Muscle layer of duodenum (tissue), 2 donors: Measurements from ENCODE around the gene BCHE.

Source experiments
- H3K27ac ChIP-seq: one replicate; pipeline ENCODE4 v1.7.0; 2013; ENCODE audit warnings: mild to moderate bottlenecking, low read length
- H3K27me3 ChIP-seq: one replicate; pipeline ENCODE4 v1.7.0; 2013; ENCODE audit warnings: low read depth, mild to moderate bottlenecking, control low read depth, low read length
- H3K36me3 ChIP-seq, 2 donors: one replicate each; pipeline ENCODE4 v1.7.0; 2013; ENCODE audit warnings: low read length in 2 of 2, control low read depth in 1 of 2, mild to moderate bottlenecking in 1 of 2; ENCODE audit not compliant: insufficient read depth in 2 of 2, control insufficient read depth in 1 of 2
- H3K4me1 ChIP-seq, 2 donors: one replicate each; pipeline ENCODE4 v1.7.0; 2013; ENCODE audit warnings: low read length in 2 of 2, mild to moderate bottlenecking in 2 of 2, control low read depth in 1 of 2, moderate library complexity in 1 of 2; ENCODE audit not compliant: insufficient read depth in 2 of 2, control insufficient read depth in 1 of 2
- H3K4me3 ChIP-seq, 2 donors: one replicate each; pipeline ENCODE4 v1.7.0; 2013; ENCODE audit warnings: low read length in 2 of 2, low read depth in 1 of 2, mild to moderate bottlenecking in 1 of 2
- H3K9me3 ChIP-seq, 2 donors: one replicate each; pipeline ENCODE4 v1.7.0; 2013; ENCODE audit warnings: low read length in 2 of 2, control low read depth in 1 of 2, mild to moderate bottlenecking in 1 of 2; ENCODE audit not compliant: control insufficient read depth in 1 of 2
- donor health status: healthy.

Gene BCHE

DNA sequence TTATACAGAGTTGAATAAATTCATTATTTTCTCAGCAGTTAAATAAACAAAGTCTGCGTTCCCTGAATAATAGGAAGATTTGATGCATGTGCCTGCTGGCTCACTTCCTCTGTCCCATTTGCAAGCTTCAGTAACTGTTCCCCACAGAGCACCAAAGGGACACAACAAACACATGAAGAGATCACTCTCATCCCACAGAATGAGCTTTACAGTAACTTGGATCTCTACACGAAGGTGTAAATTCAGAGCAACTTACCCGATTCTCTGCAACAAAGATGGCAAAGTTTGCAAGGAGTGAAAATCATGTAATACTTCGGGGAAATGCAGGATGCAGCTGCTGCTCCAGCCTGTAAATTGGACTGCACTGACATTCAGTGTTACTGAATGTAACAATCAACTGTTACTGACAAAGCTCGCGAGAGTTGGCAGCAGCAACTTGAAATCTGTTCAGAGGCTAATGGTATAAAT, at the start of gene BCHE:
BCHE (minus strand) TSS at position 366 of the 468 bp plus-strand sequence. CDS start 6,390 bp downstream, outside the sequence.
- Histone ChIP-seq H3K27me3 (no peaks in the 10 kb centered on the region), H3K27ac (no peak within 1 kb of the TSS), H3K4me1 (no peaks in the 10 kb centered on the region), H3K36me3 (no peaks in the 10 kb centered on the region), H3K9me3 (no peaks in the 10 kb centered on the region), H3K4me3 (peak within 1 kb of the TSS; percentile 49 to 61)

DNA sequence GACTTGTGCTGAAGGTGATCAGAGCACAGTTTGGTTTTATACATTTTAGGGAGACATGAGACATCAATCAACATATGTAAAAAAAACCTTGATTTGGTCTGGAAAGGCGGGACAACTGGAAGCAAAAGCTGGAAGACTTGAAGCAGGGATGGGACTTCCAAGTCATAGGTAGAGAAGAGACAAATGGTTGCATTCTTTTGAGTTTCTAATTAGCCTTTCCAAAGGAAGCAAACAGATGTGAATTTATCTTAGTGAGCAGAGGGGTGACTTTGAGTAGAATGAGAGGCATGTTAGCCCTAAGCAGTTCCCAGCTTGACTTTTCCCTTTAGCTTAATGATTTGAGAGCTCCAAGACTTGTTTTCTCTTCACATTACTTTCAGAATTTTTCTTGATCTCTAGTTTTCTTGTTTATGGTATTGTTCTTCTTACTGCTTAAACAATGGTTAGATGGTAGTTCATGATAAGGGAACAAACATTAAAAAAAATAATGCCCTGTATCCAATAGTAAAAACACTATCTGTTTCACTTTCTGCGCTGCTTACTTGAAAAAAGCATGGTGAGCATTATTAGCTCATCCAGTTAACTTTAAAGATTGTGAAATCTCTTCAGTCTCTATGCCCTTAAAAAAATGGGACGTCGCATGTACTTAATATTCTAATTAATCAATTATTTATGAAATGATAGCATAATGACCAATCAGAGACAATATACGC, 48.5 kb upstream of the BCHE start:
- Histone ChIP-seq H3K27ac (no peak overlapping the region), H3K4me3 (no peak overlapping the region), H3K27me3 (no peaks in the 10 kb centered on the region), H3K9me3 (no peaks in the 10 kb centered on the region), H3K36me3 (no peaks in the 10 kb centered on the region), H3K4me1 (no peaks in the 10 kb centered on the region)

DNA sequence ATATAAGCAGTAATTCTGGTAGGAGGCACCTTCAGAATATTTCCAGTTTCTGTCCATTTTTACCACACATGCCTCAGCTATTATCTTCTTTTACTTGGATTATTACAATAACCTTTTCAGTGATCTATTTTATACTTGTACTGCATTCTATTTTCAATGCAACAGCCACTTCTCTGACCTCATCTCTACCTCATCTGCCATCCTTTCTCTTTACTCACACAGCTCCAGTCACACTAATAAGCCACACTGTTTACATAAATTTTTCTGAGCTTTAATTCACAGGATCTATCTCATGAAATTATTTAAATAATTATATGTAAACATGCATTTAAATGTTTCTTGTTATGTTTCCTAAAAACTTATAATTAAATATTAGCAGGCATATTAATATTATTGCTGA, 47.3 kb upstream of the BCHE start:
- H3K36me3 ChIP-seq = no peaks in the 10 kb centered on the region
- H3K27me3 ChIP-seq = no peaks in the 10 kb centered on the region
- no peak overlapping the region for H3K4me3 ChIP-seq
- no peak overlapping the region for H3K27ac ChIP-seq
- no peaks in the 10 kb centered on the region for H3K9me3 ChIP-seq
- no peaks in the 10 kb centered on the region for H3K4me1 ChIP-seq

DNA sequence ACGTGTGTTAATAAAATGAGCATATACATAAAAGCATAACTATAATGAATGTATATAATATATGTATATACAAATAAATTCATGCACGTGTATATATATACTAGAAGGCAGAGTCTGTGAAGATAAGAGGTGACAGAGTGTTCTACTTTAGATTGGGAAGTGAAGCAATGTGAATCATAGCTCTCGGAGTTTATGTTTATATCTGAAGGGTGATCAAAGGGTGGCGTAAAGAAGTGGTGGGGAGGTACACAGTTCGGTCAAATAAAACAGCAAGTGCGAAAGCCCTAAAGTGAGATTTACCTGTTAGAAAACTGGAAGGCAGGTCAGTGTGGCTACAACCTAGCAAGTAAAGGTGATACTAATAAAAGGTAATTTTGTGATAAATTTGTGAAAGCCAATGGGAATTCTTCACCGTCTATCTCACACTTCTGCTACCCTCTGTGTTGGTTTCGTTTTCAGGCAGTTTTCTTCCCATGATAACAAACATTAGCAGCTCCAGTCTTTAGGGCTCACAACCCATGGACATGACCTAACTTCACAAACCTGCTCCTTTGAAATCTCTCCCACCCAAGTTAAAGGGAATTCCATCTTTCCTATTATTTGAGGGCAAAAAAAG, 46.7 kb upstream of the BCHE start:
- Histone ChIP-seq H3K4me1 (no peaks in the 10 kb centered on the region), H3K36me3 (no peaks in the 10 kb centered on the region), H3K4me3 (peak overlapping the region in 1 of 2 donors; percentile 47)

DNA sequence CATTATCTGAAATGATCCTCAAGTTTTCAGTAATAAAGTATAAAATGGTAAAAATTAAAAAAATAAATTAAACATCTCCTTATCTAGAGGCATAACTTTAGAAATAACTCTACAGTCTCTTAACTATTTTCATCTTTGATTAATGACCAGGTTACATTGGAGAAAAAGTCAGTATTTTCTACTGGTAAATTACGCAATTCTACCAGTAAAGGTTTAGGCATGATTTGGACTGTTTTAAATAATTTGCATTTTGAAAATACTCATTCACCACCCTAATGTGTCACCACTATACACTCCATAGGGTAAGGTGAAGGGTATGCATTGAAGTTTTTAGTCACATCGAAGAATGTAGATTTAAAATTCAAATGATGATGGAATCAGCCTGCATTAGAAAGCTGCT, 45.9 kb upstream of the BCHE start:
- Histone ChIP-seq H3K4me1 (no peaks in the 10 kb centered on the region), H3K27ac (no peak overlapping the region), H3K27me3 (no peaks in the 10 kb centered on the region), H3K4me3 (no peak overlapping the region), H3K9me3 (no peaks in the 10 kb centered on the region), H3K36me3 (no peaks in the 10 kb centered on the region)

More for the DNA sequence above, 46.7 kb upstream of the BCHE start:
- H3K27me3 ChIP-seq = no peaks in the 10 kb centered on the region
- no peak overlapping the region for H3K27ac ChIP-seq
- H3K9me3 ChIP-seq = no peaks in the 10 kb centered on the region

DNA sequence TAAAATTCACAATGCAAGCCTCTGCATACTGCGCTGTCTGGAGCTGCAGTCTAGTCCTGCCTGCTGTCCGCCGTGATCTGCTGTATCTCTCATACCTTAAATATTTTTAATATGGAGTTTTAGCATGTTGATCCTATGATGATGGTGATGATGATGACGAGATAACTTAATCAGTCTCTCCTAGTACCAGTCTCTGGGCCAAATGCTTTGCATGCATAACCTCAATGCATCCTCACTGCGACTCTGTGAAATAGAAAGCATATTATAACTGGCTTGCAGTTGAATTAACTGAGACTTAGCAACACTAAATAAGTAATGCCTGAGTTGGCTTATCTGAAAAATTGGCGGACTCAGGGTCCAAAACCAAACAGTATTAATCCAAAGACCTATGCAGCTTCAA, 38.4 kb upstream of the BCHE start:
- Histone ChIP-seq H3K4me3 (no peak overlapping the region), H3K4me1 (no peaks in the 10 kb centered on the region), H3K36me3 (no peaks in the 10 kb centered on the region), H3K27me3 (no peaks in the 10 kb centered on the region), H3K27ac (no peak overlapping the region), H3K9me3 (no peaks in the 10 kb centered on the region)

DNA sequence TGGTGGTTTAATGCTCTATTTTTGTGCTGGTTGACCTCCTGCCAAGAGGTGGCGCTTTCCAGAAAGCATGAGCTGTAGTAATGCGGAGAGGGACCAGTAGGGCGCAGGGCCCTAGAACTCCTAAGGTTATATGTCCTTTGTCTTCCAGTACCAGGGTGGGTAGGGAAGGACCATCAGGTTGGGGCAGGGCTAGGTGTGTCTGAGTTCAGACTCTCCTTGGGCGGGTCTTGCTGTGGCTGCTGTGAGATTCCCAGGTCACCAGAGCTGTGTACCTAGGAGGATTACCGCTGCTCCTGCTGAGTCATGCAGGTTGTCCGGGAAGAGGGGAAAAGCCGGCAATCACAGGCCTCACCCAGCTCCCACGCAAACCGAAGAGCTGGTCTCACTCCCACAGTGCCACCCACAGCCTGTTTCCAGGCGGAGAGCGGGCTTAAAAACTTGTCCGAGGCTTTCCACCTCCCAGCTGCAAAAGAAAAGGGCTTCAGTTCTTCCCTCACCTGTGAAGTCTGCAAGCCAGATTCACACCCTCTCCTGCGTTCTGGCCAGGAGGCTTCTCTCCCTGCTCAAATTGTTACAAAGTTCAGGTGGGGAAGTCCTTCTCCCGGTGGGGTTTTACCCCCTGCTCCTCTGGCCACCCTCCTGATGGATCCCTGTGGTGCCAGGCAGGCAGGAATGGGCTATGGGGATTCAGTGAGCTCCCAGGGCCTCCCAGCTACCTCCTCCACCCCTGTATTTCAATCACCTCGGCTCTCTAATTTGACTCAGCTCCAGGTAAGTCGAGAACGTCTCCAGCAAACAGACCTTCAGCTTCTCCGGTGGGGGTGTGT, 37.7 kb upstream of the BCHE start:
- H3K27me3 ChIP-seq = no peaks in the 10 kb centered on the region
- no peak overlapping the region for H3K27ac ChIP-seq
- H3K36me3 ChIP-seq = no peaks in the 10 kb centered on the region
- no peaks in the 10 kb centered on the region for H3K9me3 ChIP-seq
- no peak overlapping the region for H3K4me3 ChIP-seq
- no peaks in the 10 kb centered on the region for H3K4me1 ChIP-seq

DNA sequence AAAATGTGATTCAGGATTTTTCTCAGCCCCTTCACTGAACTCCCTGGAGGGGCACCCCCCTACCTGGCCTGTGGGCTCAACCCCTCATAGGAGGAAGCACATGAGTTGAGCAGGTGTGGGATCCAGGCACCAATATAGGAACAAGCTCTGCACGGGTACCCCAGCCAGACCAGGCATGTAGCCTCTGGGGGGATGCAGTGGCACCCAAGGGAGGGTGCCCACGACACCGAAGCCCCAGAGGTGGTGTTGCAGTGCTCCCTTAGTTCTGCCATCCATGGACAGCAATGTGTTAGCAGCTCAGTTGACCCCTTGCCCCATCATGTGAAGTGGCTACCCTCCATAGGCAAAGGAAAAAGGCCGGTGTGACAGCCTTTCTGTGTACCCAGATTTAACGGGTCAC, 30.9 kb upstream of the BCHE start:
- Histone ChIP-seq H3K9me3 (peaks cover 0 to 3% of the 10 kb centered on the region in 2 donors), H3K36me3 (no peaks in the 10 kb centered on the region), H3K4me3 (no peak overlapping the region), H3K27ac (no peak overlapping the region), H3K27me3 (no peaks in the 10 kb centered on the region), H3K4me1 (no peaks in the 10 kb centered on the region)

DNA sequence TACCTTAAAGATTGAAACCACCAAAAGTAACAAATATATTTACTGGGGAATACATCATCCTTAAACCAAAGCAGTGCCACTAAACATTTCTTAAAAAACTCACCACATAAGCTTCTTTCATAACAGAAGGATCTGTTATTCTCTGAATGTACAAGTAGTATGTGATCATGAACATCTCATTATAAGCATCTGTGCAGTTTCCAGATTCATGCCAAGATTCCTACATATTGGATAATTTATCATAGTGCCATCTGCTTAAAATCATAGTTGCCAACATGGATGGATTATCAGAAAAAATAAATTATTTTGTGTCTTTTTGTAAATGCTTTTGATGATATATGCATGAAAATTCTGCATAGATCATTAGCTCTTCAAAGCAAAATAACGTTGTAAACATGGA, 21.8 kb upstream of the BCHE start:
- no peak overlapping the region for H3K27ac ChIP-seq
- no peaks in the 10 kb centered on the region for H3K9me3 ChIP-seq
- no peak overlapping the region for H3K4me3 ChIP-seq
- H3K4me1 ChIP-seq = peaks cover 0 to 3% of the 10 kb centered on the region in 2 donors
- H3K27me3 ChIP-seq = no peaks in the 10 kb centered on the region
- H3K36me3 ChIP-seq = no peaks in the 10 kb centered on the region

DNA sequence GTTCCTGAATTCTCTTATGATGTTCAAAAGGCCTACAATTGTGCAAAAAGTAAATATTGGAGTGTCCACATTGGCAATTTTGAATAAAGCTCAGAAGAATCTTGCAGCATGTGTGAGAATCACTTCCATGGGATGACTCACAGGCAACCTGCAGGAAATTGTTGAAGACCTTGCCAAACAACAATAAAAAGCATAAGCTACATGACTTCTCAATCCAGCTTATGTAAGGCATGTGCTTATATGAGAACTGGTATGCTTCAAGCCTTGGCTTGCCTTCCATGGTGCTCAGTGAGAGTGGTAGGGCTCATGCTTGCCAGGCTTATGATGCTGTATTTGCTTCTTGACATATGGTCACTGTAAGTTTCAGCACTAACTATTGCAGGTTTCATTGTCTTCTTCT, 18.4 kb upstream of the BCHE start:
- no peak overlapping the region for H3K27ac ChIP-seq
- no peaks in the 10 kb centered on the region for H3K36me3 ChIP-seq
- no peak overlapping the region for H3K4me3 ChIP-seq
- no peaks in the 10 kb centered on the region for H3K27me3 ChIP-seq
- H3K4me1 ChIP-seq = peaks cover 0 to 9% of the 10 kb centered on the region in 2 donors
- H3K9me3 ChIP-seq = no peaks in the 10 kb centered on the region

DNA sequence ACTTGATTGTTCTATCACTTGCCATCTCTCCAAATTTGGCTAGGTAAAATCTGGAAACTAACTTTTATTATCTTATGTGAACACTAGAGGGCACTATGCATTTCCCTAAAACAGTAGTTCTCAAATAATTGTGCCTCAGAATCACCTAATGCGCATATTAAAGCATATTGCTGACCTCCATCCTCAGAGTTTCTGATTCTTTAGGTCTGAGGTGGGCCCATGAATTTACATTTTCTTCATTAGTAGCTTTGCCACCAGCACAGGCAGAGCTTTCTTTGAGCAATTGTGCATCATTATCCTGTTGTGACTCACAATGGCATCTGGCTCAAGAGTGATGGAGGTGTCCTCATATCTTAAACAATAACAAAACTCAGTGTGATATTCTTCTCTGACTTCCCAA, 17.5 kb upstream of the BCHE start:
- Histone ChIP-seq H3K27me3 (no peaks in the 10 kb centered on the region), H3K4me1 (peaks cover 0 to 9% of the 10 kb centered on the region in 2 donors), H3K27ac (no peak overlapping the region), H3K36me3 (no peaks in the 10 kb centered on the region), H3K9me3 (no peaks in the 10 kb centered on the region), H3K4me3 (no peak overlapping the region)
